CD14-positive monocyte (primary cell): ENCODE data around the gene SPSB4. TPM values are rescaled to one million over a fixed set of nuclear protein-coding genes. Genes with fewer than 3 reads are reported as not detected.

Experiments used
- DNase-seq, 3 donors: peaks; one replicate each; pipeline ENCODE4 v3.0.0-alpha.2; 2011 to 2022
- H2AFZ ChIP-seq: 2 replicates; pipeline ENCODE4 v1.6.0; 2012; ENCODE audit warnings: mild to moderate bottlenecking, low read depth, low read length, inconsistent platforms; ENCODE audit not compliant: insufficient read depth, poor library complexity, severe bottlenecking
- H3K27ac ChIP-seq, 2 donors: 1 replicate in 1 of 2; 2 replicates in 1 of 2; pipeline ENCODE4 v1.5.1; 2012 to 2013; ENCODE audit warnings: low read length in 2 of 2, control low read depth in 1 of 2, inconsistent platforms in 1 of 2, low read depth in 1 of 2, mild to moderate bottlenecking in 1 of 2
- H3K27me3 ChIP-seq, 2 donors: one replicate each; pipeline versions ENCODE4 v1.6.0 to v1.6.1; 2011 to 2013; ENCODE audit warnings: low read length in 2 of 2; ENCODE audit not compliant: control insufficient read depth in 2 of 2, insufficient read depth in 2 of 2
- H3K36me3 ChIP-seq, 2 donors: replicated peaks in 1 of 2; 1 replicate in 1 of 2; 2 replicates in 1 of 2; pipeline versions ENCODE4 v1.5.1 to v1.6.1; 2012 to 2013; ENCODE audit warnings: low read length in 2 of 2, control low read depth in 1 of 2, inconsistent platforms in 1 of 2, mild to moderate bottlenecking in 1 of 2; ENCODE audit not compliant: insufficient read depth in 2 of 2, control insufficient read depth in 1 of 2
- H3K4me1 ChIP-seq, 2 donors: 1 replicate in 1 of 2; 2 replicates in 1 of 2; pipeline versions ENCODE4 v1.5.1 to v1.6.1; 2012 to 2013; ENCODE audit warnings: low read length in 2 of 2, control low read depth in 1 of 2, inconsistent platforms in 1 of 2, mild to moderate bottlenecking in 1 of 2, moderate library complexity in 1 of 2; ENCODE audit not compliant: insufficient read depth in 2 of 2, control insufficient read depth in 1 of 2
- H3K4me2 ChIP-seq: replicated peaks from 2 replicates; pipeline ENCODE3; 2012; ENCODE audit warnings: low read length, moderate library complexity, mild to moderate bottlenecking; ENCODE audit not compliant: poor library complexity, severe bottlenecking; ENCODE audit errors: extremely low read depth
- H3K4me3 ChIP-seq, 3 experiments: fragments of 200-600 bp in 1 of 3; sonication (generic) in 1 of 3; replicated peaks in 1 of 3; 1 replicate in 2 of 3; 2 replicates in 1 of 3; pipeline ENCODE4 v1.5.1; 2011 to 2013; ENCODE audit warnings: low read length in 3 of 3, mild to moderate bottlenecking in 3 of 3, control low read depth in 2 of 3, low read depth in 2 of 3, inconsistent platforms in 1 of 3, moderate library complexity in 1 of 3
- H3K79me2 ChIP-seq: 2 replicates; pipeline ENCODE4 v1.6.0; 2012; ENCODE audit warnings: mild to moderate bottlenecking, control low read depth, inconsistent platforms, low read length, moderate library complexity; ENCODE audit not compliant: insufficient read depth
- H3K9ac ChIP-seq: 2 replicates; pipeline ENCODE4 v1.6.0; 2017; ENCODE audit warnings: low read length, mild to moderate bottlenecking; ENCODE audit not compliant: insufficient read depth, poor library complexity, severe bottlenecking
- H3K9me3 ChIP-seq, 2 donors: replicated peaks in 1 of 2; 1 replicate in 1 of 2; 2 replicates in 1 of 2; pipeline versions ENCODE4 v1.5.1 to v1.6.1; 2012 to 2013; ENCODE audit warnings: low read length in 2 of 2, control low read depth in 1 of 2; ENCODE audit not compliant: control insufficient read depth in 1 of 2, insufficient read depth in 1 of 2
- H4K20me1 ChIP-seq: 2 replicates; pipeline ENCODE4 v1.6.0; 2012; ENCODE audit warnings: mild to moderate bottlenecking, low read length, control low read depth, moderate library complexity; ENCODE audit not compliant: insufficient read depth
- H3K27ac Mint-ChIP-seq, 7 donors: one replicate each; pipeline ENCODE4 v1.8.0; 2020; ENCODE audit warnings: mild to moderate bottlenecking in 7 of 7, mixed read lengths in 7 of 7, moderate library complexity in 6 of 7, inconsistent platforms in 2 of 7
- H3K27me3 Mint-ChIP-seq, 3 donors: one replicate each; pipeline ENCODE4 v1.8.0; 2021 to 2022; ENCODE audit warnings: low read depth in 3 of 3, mild to moderate bottlenecking in 3 of 3, mixed read lengths in 3 of 3, moderate library complexity in 3 of 3, inconsistent platforms in 1 of 3
- H3K36me3 Mint-ChIP-seq, 2 donors: one replicate each; pipeline ENCODE4 v1.8.0; 2020; ENCODE audit warnings: mixed read lengths in 2 of 2, inconsistent platforms in 1 of 2, mild to moderate bottlenecking in 1 of 2
- H3K4me1 Mint-ChIP-seq: one replicate; pipeline ENCODE4 v1.8.0; 2020; ENCODE audit warnings: mild to moderate bottlenecking, mixed read lengths
- H3K4me3 Mint-ChIP-seq, 2 donors: one replicate each; pipeline ENCODE4 v1.8.0; 2020; ENCODE audit warnings: mild to moderate bottlenecking in 2 of 2, mixed read lengths in 2 of 2, moderate library complexity in 1 of 2
- H3K9me3 Mint-ChIP-seq, 7 donors: one replicate each; pipeline ENCODE4 v1.8.0; 2020 to 2022; ENCODE audit warnings: mixed read lengths in 7 of 7, mild to moderate bottlenecking in 6 of 7, moderate library complexity in 6 of 7, inconsistent platforms in 2 of 7
- CTCF ChIP-seq: fragments of 200-600 bp; IDR thresholded peaks from one replicate; pipeline ENCODE4 v1.8.0; 2022; ENCODE audit warnings: antibody characterized with exemption, mild to moderate bottlenecking
- WGBS: methylation state at CpG from one replicate; pipeline ENCODE4 v1.1.5; 2013; ENCODE audit warnings: missing lambda C conversion rate; ENCODE audit not compliant: insufficient coverage; 5-methylcytosine and 5-hydroxymethylcytosine counted together
- intact Hi-C, 2 donors: fragments of 100-400 bp; cut with micrococcal nuclease; formaldehyde crosslinking; loops; one replicate each; pipeline versions ENCODE4 v1.15.0 to v1.15.1; 2023
- polyA plus RNA-seq, 3 donors: library from polyadenylated mRNA; depleted of rRNA in 1 of 3; unstranded in 2 of 3; stranded (reverse) in 1 of 3; fragments of 300-500 nt in 2 of 3; fragments of >200 nt in 1 of 3; fragmentation: Illumina TruSeq in 2 of 3; gene quantifications; 1 replicate in 2 of 3; 2 replicates in 1 of 3; pipeline ENCODE4 v1.2.3, GENCODE V29; 2012 to 2021

SPSB4 gene
- polyA plus RNA-seq, 3 donors, result not detected

GRCh38 chr3:141100112-141100511 lies 49.0 kb downstream of the SPSB4 start:
- H3K4me3 ChIP-seq, result no peak overlapping the region
- H3K27ac ChIP-seq, result no peak overlapping the region
- no peaks in the 10 kb centered on the region for H3K27me3 ChIP-seq
- DNase-seq, result no peak
- peaks cover 2 to 3% (median 3%) of the 10 kb centered on the region in 3 donors for H3K27me3 Mint-ChIP-seq
- H3K4me1 Mint-ChIP-seq, result no peaks in the 10 kb centered on the region
- H3K27ac Mint-ChIP-seq, result no peak overlapping the region
- H3K9me3 Mint-ChIP-seq, result peaks cover 0 to 7% (median 0%) of the 10 kb centered on the region in 7 donors
- no peaks in the 10 kb centered on the region for H3K36me3 ChIP-seq
- H3K9me3 ChIP-seq, result no peaks in the 10 kb centered on the region
- no peaks in the 10 kb centered on the region for H4K20me1 ChIP-seq
- intact Hi-C loops, result loop anchor here (10.0 kb wide), 2 partner anchors 95 to 205 kb away; no protein-coding TSS in a partner anchor
- no peaks in the 10 kb centered on the region for H3K4me1 ChIP-seq
- H2AFZ ChIP-seq, result no peak overlapping the region
- no peaks in the 10 kb centered on the region for H3K36me3 Mint-ChIP-seq
- H3K79me2 ChIP-seq, result no peaks in the 10 kb centered on the region
- WGBS, result 89% methylated on average over 1 of the region's 3 CpGs
- no peak overlapping the region for H3K4me3 Mint-ChIP-seq
- no peak overlapping the region for H3K4me2 ChIP-seq
- H3K9ac ChIP-seq, result no peak overlapping the region
- no peak for TF ChIP-seq CTCF

GRCh38 chr3:141100531-141101320 lies 49.6 kb downstream of the SPSB4 start:
- H2AFZ ChIP-seq, result no peak overlapping the region
- H3K36me3 ChIP-seq, result no peaks in the 10 kb centered on the region
- H3K27me3 ChIP-seq, result no peaks in the 10 kb centered on the region
- no peak for DNase-seq
- H4K20me1 ChIP-seq, result no peaks in the 10 kb centered on the region
- H3K27ac ChIP-seq, result no peak overlapping the region
- peaks cover 0 to 7% (median 0%) of the 10 kb centered on the region in 7 donors for H3K9me3 Mint-ChIP-seq
- H3K9ac ChIP-seq, result no peak overlapping the region
- no peaks in the 10 kb centered on the region for H3K4me1 ChIP-seq
- TF ChIP-seq CTCF, result no peak
- no peaks in the 10 kb centered on the region for H3K36me3 Mint-ChIP-seq
- intact Hi-C loops, result loop anchor here (10.0 kb wide), 2 partner anchors 96 to 206 kb away; no protein-coding TSS in a partner anchor
- H3K4me3 Mint-ChIP-seq, result no peak overlapping the region
- no peak overlapping the region for H3K4me2 ChIP-seq
- no peaks in the 10 kb centered on the region for H3K9me3 ChIP-seq
- no peak overlapping the region for H3K27ac Mint-ChIP-seq
- no peaks in the 10 kb centered on the region for H3K4me1 Mint-ChIP-seq
- peaks cover 2 to 3% (median 3%) of the 10 kb centered on the region in 3 donors for H3K27me3 Mint-ChIP-seq
- no peak overlapping the region for H3K4me3 ChIP-seq
- no peaks in the 10 kb centered on the region for H3K79me2 ChIP-seq
- WGBS, result 82% methylated on average over 7 of the region's 8 CpGs
